DMS114 treated with DMSO at 0.1 percent for 48 hours (cell line): Measurements from ENCODE around the gene EMP1.

Experiments used
- DNase-seq: peaks from one replicate; lab custom pipeline; 2025; ENCODE audit not compliant: unreplicated experiment; lab: John Stamatoyannopoulos, UW

The EMP1 gene

GRCh38 chr12:13171921-13172859 is 24.3 kb upstream of the EMP1 start:
- no peak for DNase-seq

- DNase-seq = no peak
These were observed 23.3 kb upstream of the EMP1 start for GRCh38 chr12:13173012-13173932.

- DNase-seq = no peak
These were observed 21.0 kb upstream of the EMP1 start for GRCh38 chr12:13175499-13175898.

GRCh38 chr12:13176256-13176655 is 20.3 kb upstream of the EMP1 start:
- no peak for DNase-seq

GRCh38 chr12:13177373-13177772 is 19.2 kb upstream of the EMP1 start:
- DNase-seq = no peak

- no peak for DNase-seq
These were observed 18.6 kb upstream of the EMP1 start for GRCh38 chr12:13177906-13178305.

- DNase-seq = no peak
These were observed 17.8 kb upstream of the EMP1 start for GRCh38 chr12:13178568-13179210.

GRCh38 chr12:13179211-13180074 is 17.1 kb upstream of the EMP1 start:
- DNase-seq = no peak

GRCh38 chr12:13181375-13182070 is 15.0 kb upstream of the EMP1 start:
- no peak for DNase-seq

- DNase-seq = no peak
These were observed 13.6 kb upstream of the EMP1 start for GRCh38 chr12:13182881-13183280.

GRCh38 chr12:13183620-13184019 is 12.9 kb upstream of the EMP1 start:
- DNase-seq = no peak

- DNase-seq = no peak
These were observed 10.2 kb upstream of the EMP1 start for GRCh38 chr12:13186302-13186701.

GRCh38 chr12:13187399-13187798 is 9.1 kb upstream of the EMP1 start:
- no peak for DNase-seq

GRCh38 chr12:13189264-13189663 is 7.3 kb upstream of the EMP1 start:
- DNase-seq = no peak

- no peak for DNase-seq
These were observed 6.3 kb upstream of the EMP1 start for GRCh38 chr12:13190275-13190674.

GRCh38 chr12:13192719-13193118 is 3.8 kb upstream of the EMP1 start:
- no peak for DNase-seq

- peak; percentile 74 for DNase-seq
These were observed 2.9 kb upstream of the EMP1 start for GRCh38 chr12:13193505-13194231.

- no peak for DNase-seq
These were observed 2.0 kb upstream of the EMP1 start for GRCh38 chr12:13194401-13195110.
